GM23338 (cell line): ENCODE data around the gene STEAP1. TPM values are rescaled to one million over a fixed set of nuclear protein-coding genes. Genes with fewer than 3 reads are reported as not detected.

ENCODE experiments used
- ATAC-seq: fragments of 200-7000 bp; cut with Tn5 transposase; 3 replicates; pipeline ENCODE4 v1.9.1; 2020
- DNase-seq: peaks from one replicate; pipeline ENCODE4 v3.0.0-alpha.2; 2015; ENCODE audit warnings: low spot score
- H2AFZ ChIP-seq: fragments of 200-600 bp; sonication (generic); 2 replicates; pipeline ENCODE4 v1.8.0; 2016; ENCODE audit warnings: antibody characterized with exemption, mild to moderate bottlenecking, moderate library complexity
- H3F3A ChIP-seq: fragments of 200-600 bp; sonication (generic); replicated peaks from 2 replicates; pipeline ENCODE4 v1.8.0; 2017; ENCODE audit warnings: antibody characterized with exemption, mixed run types, low read depth
- H3K27ac ChIP-seq: fragments of 200-600 bp; sonication (generic); 2 replicates; pipeline ENCODE4 v1.6.1; 2016; ENCODE audit warnings: low read depth
- H3K27me3 ChIP-seq: fragments of 200-600 bp; sonication (generic); 2 replicates; pipeline ENCODE4 v1.8.0; 2016; ENCODE audit warnings: mild to moderate bottlenecking, mixed run types, moderate library complexity; ENCODE audit not compliant: insufficient read depth
- H3K36me3 ChIP-seq: fragments of 200-600 bp; sonication (generic); 2 replicates; pipeline ENCODE4 v1.8.0; 2016; ENCODE audit warnings: mild to moderate bottlenecking; ENCODE audit not compliant: insufficient read depth
- H3K4me1 ChIP-seq: fragments of 200-600 bp; sonication (generic); 2 replicates; pipeline ENCODE4 v1.8.0; 2016; ENCODE audit warnings: mild to moderate bottlenecking, moderate library complexity; ENCODE audit not compliant: insufficient read depth
- H3K4me2 ChIP-seq: fragments of 200-600 bp; sonication (generic); 2 replicates; pipeline ENCODE4 v1.7.1; 2017; ENCODE audit warnings: mixed run types
- H3K4me3 ChIP-seq: fragments of 200-600 bp; sonication (generic); 2 replicates; pipeline ENCODE4 v1.6.1; 2016; ENCODE audit warnings: mixed run types
- H3K79me2 ChIP-seq: fragments of 200-600 bp; sonication (generic); replicated peaks from 2 replicates; pipeline ENCODE4 v1.8.0; 2017; ENCODE audit warnings: mild to moderate bottlenecking; ENCODE audit not compliant: insufficient read depth
- H3K9me2 ChIP-seq: fragments of 200-600 bp; sonication (generic); 2 replicates; pipeline ENCODE4 v1.8.0; 2017; ENCODE audit not compliant: insufficient read depth
- H4K20me1 ChIP-seq: fragments of 200-600 bp; sonication (generic); replicated peaks from 2 replicates; pipeline ENCODE4 v1.8.0; 2017; ENCODE audit warnings: mild to moderate bottlenecking; ENCODE audit not compliant: insufficient read depth
- H3K27ac Mint-ChIP-seq: 2 replicates; pipeline ENCODE4 v1.8.0; 2020; ENCODE audit warnings: inconsistent platforms, mild to moderate bottlenecking, moderate library complexity, mixed read lengths
- H3K27me3 Mint-ChIP-seq: 3 replicates; pipeline ENCODE4 v1.8.0; 2022; ENCODE audit warnings: low read depth, mild to moderate bottlenecking, moderate library complexity, mixed read lengths, inconsistent platforms; ENCODE audit not compliant: insufficient read depth, poor library complexity
- H3K36me3 Mint-ChIP-seq: 3 replicates; pipeline ENCODE4 v1.8.0; 2021; ENCODE audit warnings: low read depth, mild to moderate bottlenecking, inconsistent platforms, moderate library complexity, mixed read lengths
- H3K4me1 Mint-ChIP-seq: 3 replicates; pipeline ENCODE4 v1.8.0; 2020; ENCODE audit warnings: mild to moderate bottlenecking, inconsistent platforms, mixed read lengths
- H3K4me3 Mint-ChIP-seq: 3 replicates; pipeline ENCODE4 v1.8.0; 2021; ENCODE audit warnings: moderate library complexity, mild to moderate bottlenecking, inconsistent platforms, mixed read lengths
- H3K9me3 Mint-ChIP-seq: 3 replicates; pipeline ENCODE4 v1.8.0; 2020; ENCODE audit warnings: moderate library complexity, mild to moderate bottlenecking, inconsistent platforms, mixed read lengths
- CREB1 ChIP-seq: fragments of 250-450 bp; sonication (Bioruptor Pico); IDR thresholded peaks from 2 replicates; pipeline ENCODE4 v1.5.0; 2020; ENCODE audit warnings: low read depth, mild to moderate bottlenecking, moderate library complexity
- CTCF ChIP-seq, 2 experiments: fragments of 200-600 bp in 1 of 2; sonication (generic) in 1 of 2; conservative IDR thresholded peaks; 2 replicates each; pipeline versions ENCODE4 v1.5.1 to v1.6.1; 2016 to 2017; ENCODE audit warnings: antibody characterized with exemption in 2 of 2, low read depth in 2 of 2, mild to moderate bottlenecking in 2 of 2, moderate library complexity in 1 of 2
- EZH2 ChIP-seq: fragments of 200-600 bp; sonication (generic); IDR thresholded peaks from one replicate; pipeline ENCODE4 v1.8.0; 2017; ENCODE audit warnings: antibody characterized with exemption, mild to moderate bottlenecking, low read depth; ENCODE audit not compliant: unreplicated experiment
- EZH2phosphoT487 ChIP-seq: fragments of 200-600 bp; sonication (generic); IDR thresholded peaks from one replicate; pipeline ENCODE4 v1.8.1; 2018; ENCODE audit warnings: antibody characterized with exemption; ENCODE audit not compliant: unreplicated experiment
- JUNB ChIP-seq: IDR thresholded peaks from one replicate; pipeline ENCODE4 v1.6.1; 2016; ENCODE audit warnings: antibody characterized with exemption; ENCODE audit not compliant: unreplicated experiment
- NANOG ChIP-seq: IDR thresholded peaks from 2 replicates; pipeline ENCODE4 v1.6.1; 2016; ENCODE audit warnings: antibody characterized with exemption, borderline replicate concordance
- POLR2AphosphoS5 ChIP-seq: IDR thresholded peaks from 2 replicates; pipeline ENCODE4 v1.6.1; 2016; ENCODE audit warnings: antibody characterized with exemption, low read depth
- REST ChIP-seq: IDR thresholded peaks from one replicate; pipeline ENCODE4 v1.6.1; 2018; ENCODE audit warnings: antibody characterized with exemption; ENCODE audit not compliant: unreplicated experiment
- STAT1 ChIP-seq: IDR thresholded peaks from one replicate; pipeline ENCODE4 v1.6.1; 2016; ENCODE audit warnings: antibody characterized with exemption; ENCODE audit not compliant: unreplicated experiment
- ZNF114 ChIP-seq: fragments of 250-450 bp; sonication (Bioruptor Pico); IDR thresholded peaks from 2 replicates; pipeline ENCODE4 v1.5.0; 2020; ENCODE audit warnings: mild to moderate bottlenecking, moderate library complexity
- ZNF331 ChIP-seq: fragments of 250-450 bp; sonication (Bioruptor Pico); IDR thresholded peaks from 2 replicates; pipeline ENCODE4 v1.5.0; 2020; ENCODE audit warnings: low read depth, mild to moderate bottlenecking, moderate library complexity
- polyA plus RNA-seq: library from polyadenylated mRNA; unstranded; fragments of >200 nt; fragmentation: Nextera tagmentation; extraction: Ambion mirVana; gene quantifications from 2 replicates; pipeline ENCODE4 v1.2.1, GENCODE V29; 2016
- total RNA-seq: library from RNA; depleted of rRNA; stranded (reverse); fragments of >200 nt; shearing (Covaris generic); gene quantifications from 2 replicates; pipeline ENCODE4 v1.2.3, GENCODE V29; 2014
- TF ChIP-seq, protein P1 (sequence below): IDR thresholded peaks from 2 replicates; pipeline ENCODE4 v1.6.1; 2016; ENCODE audit warnings: antibody characterized with exemption
- TF ChIP-seq, protein P2 (sequence below): fragments of 250-450 bp; sonication (Bioruptor Pico); IDR thresholded peaks from 2 replicates; pipeline ENCODE4 v1.5.0; 2020; ENCODE audit warnings: mild to moderate bottlenecking, moderate library complexity

Gene STEAP1
- total and polyA plus RNA-seq, 2 experiments from 2014 or later: 14.7 to 14.9 TPM

- Histone ChIP-seq H3K4me2 (no peak overlapping the region), H3K4me3 (no peak overlapping the region), H3K9me2 (peaks cover 6% of the 10 kb centered on the region; the same call in 1 of the 2 replicates), H3K36me3 (no peaks in the 10 kb centered on the region), H3K79me2 (no peaks in the 10 kb centered on the region), H2AFZ (no peak overlapping the region), H3K27ac (no peak overlapping the region), H4K20me1 (no peaks in the 10 kb centered on the region), H3F3A (no peaks in the 10 kb centered on the region), H3K4me1 (0 out of 2 replicates have a peak, but pooled peaks cover 5% of the 10 kb centered on the region), H3K27me3 (no peaks in the 10 kb centered on the region)
- H3K36me3 Mint-ChIP-seq: peaks cover 2% of the 10 kb centered on the region; the same call in 2 of the 3 replicates
- H3K27me3 Mint-ChIP-seq: no peaks in the 10 kb centered on the region
- ATAC-seq (no peak), DNase-seq (no peak)
- no peak overlapping the region for H3K27ac Mint-ChIP-seq
- TF ChIP-seq JUNB (no peak), POLR2AphosphoS5 (no peak), EZH2phosphoT487 (no peak), EZH2 (no peak), REST (no peak), CTCF (conservative IDR thresholded peaks at IDR 0.05; ENCODE audit: low read depth in 2 of 2) (no peak), ZNF331 (CRISPR knock-in tag) (no peak), NANOG (no peak), CREB1 (no peak), ZNF114 (CRISPR knock-in tag) (no peak), STAT1 (no peak)
- TF ChIP-seq, protein P1, sequence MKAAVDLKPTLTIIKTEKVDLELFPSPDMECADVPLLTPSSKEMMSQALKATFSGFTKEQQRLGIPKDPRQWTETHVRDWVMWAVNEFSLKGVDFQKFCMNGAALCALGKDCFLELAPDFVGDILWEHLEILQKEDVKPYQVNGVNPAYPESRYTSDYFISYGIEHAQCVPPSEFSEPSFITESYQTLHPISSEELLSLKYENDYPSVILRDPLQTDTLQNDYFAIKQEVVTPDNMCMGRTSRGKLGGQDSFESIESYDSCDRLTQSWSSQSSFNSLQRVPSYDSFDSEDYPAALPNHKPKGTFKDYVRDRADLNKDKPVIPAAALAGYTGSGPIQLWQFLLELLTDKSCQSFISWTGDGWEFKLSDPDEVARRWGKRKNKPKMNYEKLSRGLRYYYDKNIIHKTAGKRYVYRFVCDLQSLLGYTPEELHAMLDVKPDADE: no peak
- TF ChIP-seq, protein P2, sequence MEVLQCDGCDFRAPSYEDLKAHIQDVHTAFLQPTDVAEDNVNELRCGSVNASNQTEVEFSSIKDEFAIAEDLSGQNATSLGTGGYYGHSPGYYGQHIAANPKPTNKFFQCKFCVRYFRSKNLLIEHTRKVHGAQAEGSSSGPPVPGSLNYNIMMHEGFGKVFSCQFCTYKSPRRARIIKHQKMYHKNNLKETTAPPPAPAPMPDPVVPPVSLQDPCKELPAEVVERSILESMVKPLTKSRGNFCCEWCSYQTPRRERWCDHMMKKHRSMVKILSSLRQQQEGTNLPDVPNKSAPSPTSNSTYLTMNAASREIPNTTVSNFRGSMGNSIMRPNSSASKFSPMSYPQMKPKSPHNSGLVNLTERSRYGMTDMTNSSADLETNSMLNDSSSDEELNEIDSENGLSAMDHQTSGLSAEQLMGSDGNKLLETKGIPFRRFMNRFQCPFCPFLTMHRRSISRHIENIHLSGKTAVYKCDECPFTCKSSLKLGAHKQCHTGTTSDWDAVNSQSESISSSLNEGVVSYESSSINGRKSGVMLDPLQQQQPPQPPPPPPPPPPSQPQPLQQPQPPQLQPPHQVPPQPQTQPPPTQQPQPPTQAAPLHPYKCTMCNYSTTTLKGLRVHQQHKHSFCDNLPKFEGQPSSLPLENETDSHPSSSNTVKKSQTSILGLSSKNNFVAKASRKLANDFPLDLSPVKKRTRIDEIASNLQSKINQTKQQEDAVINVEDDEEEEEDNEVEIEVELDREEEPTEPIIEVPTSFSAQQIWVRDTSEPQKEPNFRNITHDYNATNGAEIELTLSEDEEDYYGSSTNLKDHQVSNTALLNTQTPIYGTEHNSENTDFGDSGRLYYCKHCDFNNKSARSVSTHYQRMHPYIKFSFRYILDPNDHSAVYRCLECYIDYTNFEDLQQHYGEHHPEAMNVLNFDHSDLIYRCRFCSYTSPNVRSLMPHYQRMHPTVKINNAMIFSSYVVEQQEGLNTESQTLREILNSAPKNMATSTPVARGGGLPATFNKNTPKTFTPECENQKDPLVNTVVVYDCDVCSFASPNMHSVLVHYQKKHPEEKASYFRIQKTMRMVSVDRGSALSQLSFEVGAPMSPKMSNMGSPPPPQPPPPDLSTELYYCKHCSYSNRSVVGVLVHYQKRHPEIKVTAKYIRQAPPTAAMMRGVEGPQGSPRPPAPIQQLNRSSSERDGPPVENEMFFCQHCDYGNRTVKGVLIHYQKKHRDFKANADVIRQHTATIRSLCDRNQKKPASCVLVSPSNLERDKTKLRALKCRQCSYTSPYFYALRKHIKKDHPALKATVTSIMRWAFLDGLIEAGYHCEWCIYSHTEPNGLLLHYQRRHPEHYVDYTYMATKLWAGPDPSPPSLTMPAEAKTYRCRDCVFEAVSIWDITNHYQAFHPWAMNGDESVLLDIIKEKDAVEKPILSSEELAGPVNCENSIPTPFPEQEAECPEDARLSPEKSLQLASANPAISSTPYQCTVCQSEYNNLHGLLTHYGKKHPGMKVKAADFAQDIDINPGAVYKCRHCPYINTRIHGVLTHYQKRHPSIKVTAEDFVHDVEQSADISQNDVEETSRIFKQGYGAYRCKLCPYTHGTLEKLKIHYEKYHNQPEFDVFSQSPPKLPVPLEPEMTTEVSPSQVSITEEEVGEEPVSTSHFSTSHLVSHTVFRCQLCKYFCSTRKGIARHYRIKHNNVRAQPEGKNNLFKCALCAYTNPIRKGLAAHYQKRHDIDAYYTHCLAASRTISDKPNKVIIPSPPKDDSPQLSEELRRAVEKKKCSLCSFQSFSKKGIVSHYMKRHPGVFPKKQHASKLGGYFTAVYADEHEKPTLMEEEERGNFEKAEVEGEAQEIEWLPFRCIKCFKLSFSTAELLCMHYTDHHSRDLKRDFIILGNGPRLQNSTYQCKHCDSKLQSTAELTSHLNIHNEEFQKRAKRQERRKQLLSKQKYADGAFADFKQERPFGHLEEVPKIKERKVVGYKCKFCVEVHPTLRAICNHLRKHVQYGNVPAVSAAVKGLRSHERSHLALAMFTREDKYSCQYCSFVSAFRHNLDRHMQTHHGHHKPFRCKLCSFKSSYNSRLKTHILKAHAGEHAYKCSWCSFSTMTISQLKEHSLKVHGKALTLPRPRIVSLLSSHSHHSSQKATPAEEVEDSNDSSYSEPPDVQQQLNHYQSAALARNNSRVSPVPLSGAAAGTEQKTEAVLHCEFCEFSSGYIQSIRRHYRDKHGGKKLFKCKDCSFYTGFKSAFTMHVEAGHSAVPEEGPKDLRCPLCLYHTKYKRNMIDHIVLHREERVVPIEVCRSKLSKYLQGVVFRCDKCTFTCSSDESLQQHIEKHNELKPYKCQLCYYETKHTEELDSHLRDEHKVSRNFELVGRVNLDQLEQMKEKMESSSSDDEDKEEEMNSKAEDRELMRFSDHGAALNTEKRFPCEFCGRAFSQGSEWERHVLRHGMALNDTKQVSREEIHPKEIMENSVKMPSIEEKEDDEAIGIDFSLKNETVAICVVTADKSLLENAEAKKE (CRISPR knock-in tag): no peak
- H3K9me3 Mint-ChIP-seq: peaks cover 15% of the 10 kb centered on the region
- H3K4me3 Mint-ChIP-seq: no peak overlapping the region
- peaks cover 9% of the 10 kb centered on the region; the same call in 2 of the 3 replicates for H3K4me1 Mint-ChIP-seq
These were observed 27.2 kb downstream of the STEAP1 start for GRCh38 chr7:90181485-90181884.
